Adrenal gland (tissue), 5 donors: ENCODE measurements around the gene SPTBN2.
"Not testable (repeated sequence)": the region's sequence is repeated elsewhere in the genome, so short reads cannot be mapped to it uniquely, and the experiment has no call there.

Experiments used
- POLR2A ChIP-seq, 2 donors: fragments of 450-650 bp; IDR thresholded peaks; one replicate each; pipeline ENCODE4 v1.6.1; 2017; ENCODE audit warnings: antibody characterized with exemption in 2 of 2, mild to moderate bottlenecking in 2 of 2, moderate library complexity in 1 of 2
- TF ChIP-seq, protein P1 (sequence below), 6 experiments: fragments of 450-650 bp in 4 of 6; fragments of 200-600 bp in 2 of 6; sonication (generic) in 1 of 6; IDR thresholded peaks; 1 replicate in 5 of 6; 2 replicates in 1 of 6; pipeline versions ENCODE4 v1.5.1 to v1.8.0; 2016 to 2021; ENCODE audit warnings: antibody characterized with exemption in 6 of 6, mild to moderate bottlenecking in 2 of 6, moderate library complexity in 1 of 6
- donor health status: DM: no; HTN: no; CAD: no.

DNA sequence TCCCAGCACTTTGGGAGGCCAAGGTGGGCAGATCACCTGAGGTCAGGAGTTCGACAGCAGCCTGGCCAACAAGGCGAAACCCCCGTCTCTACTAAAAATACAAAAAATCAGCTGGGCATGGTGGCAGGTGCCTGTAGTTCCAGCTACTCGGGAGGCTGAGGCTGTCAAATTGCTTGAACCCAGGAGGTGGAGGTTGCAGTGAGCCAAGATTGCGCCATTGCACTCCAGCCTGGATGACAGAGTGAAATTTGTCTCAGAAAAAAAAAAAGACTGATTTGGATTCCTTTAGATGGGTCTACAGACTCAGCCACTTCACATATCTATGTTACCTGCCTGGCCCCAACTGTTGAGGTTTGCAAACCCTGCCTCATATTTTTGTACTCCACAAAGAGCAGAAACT, 4.8 kb downstream of the SPTBN2 start:
- TF ChIP-seq, protein P1, sequence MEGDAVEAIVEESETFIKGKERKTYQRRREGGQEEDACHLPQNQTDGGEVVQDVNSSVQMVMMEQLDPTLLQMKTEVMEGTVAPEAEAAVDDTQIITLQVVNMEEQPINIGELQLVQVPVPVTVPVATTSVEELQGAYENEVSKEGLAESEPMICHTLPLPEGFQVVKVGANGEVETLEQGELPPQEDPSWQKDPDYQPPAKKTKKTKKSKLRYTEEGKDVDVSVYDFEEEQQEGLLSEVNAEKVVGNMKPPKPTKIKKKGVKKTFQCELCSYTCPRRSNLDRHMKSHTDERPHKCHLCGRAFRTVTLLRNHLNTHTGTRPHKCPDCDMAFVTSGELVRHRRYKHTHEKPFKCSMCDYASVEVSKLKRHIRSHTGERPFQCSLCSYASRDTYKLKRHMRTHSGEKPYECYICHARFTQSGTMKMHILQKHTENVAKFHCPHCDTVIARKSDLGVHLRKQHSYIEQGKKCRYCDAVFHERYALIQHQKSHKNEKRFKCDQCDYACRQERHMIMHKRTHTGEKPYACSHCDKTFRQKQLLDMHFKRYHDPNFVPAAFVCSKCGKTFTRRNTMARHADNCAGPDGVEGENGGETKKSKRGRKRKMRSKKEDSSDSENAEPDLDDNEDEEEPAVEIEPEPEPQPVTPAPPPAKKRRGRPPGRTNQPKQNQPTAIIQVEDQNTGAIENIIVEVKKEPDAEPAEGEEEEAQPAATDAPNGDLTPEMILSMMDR (IDR thresholded peaks at IDR 0.05) = not testable (repeated sequence)
- not testable (repeated sequence) for TF ChIP-seq POLR2A (IDR thresholded peaks at IDR 0.05)
